ENCODE measurements around the gene KRTAP5-6.
A peak's percentile ranks its signal among the peaks of the same experiment; 100 is the strongest.

KRTAP5-6 gene

GRCh38 chr11:1718326-1718725, 21.3 kb downstream of the KRTAP5-6 start:
- H3K4me1 ChIP-seq, result peaks cover 0 to 22% (median 11%) of the 10 kb centered on the region in 4 donors
- H3K9me3 ChIP-seq, result no peaks in the 10 kb centered on the region
- TF ChIP-seq CTCF (IDR thresholded peaks at IDR 0.05), result no peak
- no peak overlapping the region for H3K4me3 ChIP-seq
- no peaks in the 10 kb centered on the region for H3K36me3 ChIP-seq
- no peak for DNase-seq
- intact Hi-C loops (cut with DNase I; ENCODE audit: low total_unique reads), result no loop called here
- H3K27me3 ChIP-seq, result peaks cover 0 to 7% of the 10 kb centered on the region in 2 donors
- peak overlapping the region in 1 of 2 donors; percentile 19 for H3K27ac ChIP-seq

- TF ChIP-seq CTCF (IDR thresholded peaks at IDR 0.05), result no peak
- no peak overlapping the region for H3K27ac ChIP-seq
- intact Hi-C loops (cut with DNase I; ENCODE audit: low total_unique reads), result no loop called here
- H3K4me1 ChIP-seq, result peaks cover 0 to 22% (median 11%) of the 10 kb centered on the region in 4 donors
- DNase-seq, result no peak
- no peaks in the 10 kb centered on the region for H3K36me3 ChIP-seq
- H3K9me3 ChIP-seq, result no peaks in the 10 kb centered on the region
- peaks cover 0 to 9% of the 10 kb centered on the region in 2 donors for H3K27me3 ChIP-seq
- no peak overlapping the region for H3K4me3 ChIP-seq
Observed at GRCh38 chr11:1719781-1720180, 22.8 kb downstream of the KRTAP5-6 start.

GRCh38 chr11:1727096-1727690, 30.2 kb downstream of the KRTAP5-6 start:
- Histone ChIP-seq H3K36me3 (no peaks in the 10 kb centered on the region), H3K27me3 (peaks cover 0 to 39% of the 10 kb centered on the region in 2 donors), H3K4me3 (no peak overlapping the region), H3K4me1 (no peaks in the 10 kb centered on the region), H3K9me3 (no peaks in the 10 kb centered on the region), H3K27ac (no peak overlapping the region)
- peak in 1 of 2 donors; percentile 42 for DNase-seq
- intact Hi-C loops (cut with DNase I; ENCODE audit: low total_unique reads), result no loop called here
- no peak for TF ChIP-seq CTCF (IDR thresholded peaks at IDR 0.05)

GRCh38 chr11:1727861-1728260, 30.9 kb downstream of the KRTAP5-6 start:
- no peaks in the 10 kb centered on the region for H3K36me3 ChIP-seq
- DNase-seq, result peak in 1 of 2 donors; percentile 51
- H3K9me3 ChIP-seq, result no peaks in the 10 kb centered on the region
- H3K4me1 ChIP-seq, result no peaks in the 10 kb centered on the region
- TF ChIP-seq CTCF (IDR thresholded peaks at IDR 0.05), result no peak
- H3K27me3 ChIP-seq, result peaks cover 0 to 46% of the 10 kb centered on the region in 2 donors
- intact Hi-C loops (cut with DNase I; ENCODE audit: low total_unique reads), result no loop called here
- H3K4me3 ChIP-seq, result no peak overlapping the region
- no peak overlapping the region for H3K27ac ChIP-seq

- intact Hi-C loops (cut with DNase I; ENCODE audit: low total_unique reads), result no loop called here
- Histone ChIP-seq H3K9me3 (no peaks in the 10 kb centered on the region), H3K27ac (no peak overlapping the region), H3K4me3 (no peak overlapping the region), H3K4me1 (no peaks in the 10 kb centered on the region), H3K27me3 (peaks cover 0 to 48% of the 10 kb centered on the region in 2 donors), H3K36me3 (no peaks in the 10 kb centered on the region)
- TF ChIP-seq CTCF (IDR thresholded peaks at IDR 0.05), result no peak
- no peak for DNase-seq
Observed at GRCh38 chr11:1728301-1728700, 31.3 kb downstream of the KRTAP5-6 start.
